PC-9 (cell line): ENCODE data around the gene DLEC1.

Experiments
- EZH2 ChIP-seq: fragments of 200-600 bp; sonication (generic); IDR thresholded peaks from 2 replicates; pipeline ENCODE4 v1.8.0; 2017; ENCODE audit warnings: antibody characterized with exemption, low read depth
- TF ChIP-seq, protein P1 (sequence below): fragments of 200-600 bp; sonication (generic); conservative IDR thresholded peaks from 2 replicates; pipeline ENCODE4 v1.6.1; 2017; ENCODE audit warnings: mixed run types, antibody characterized with exemption, mild to moderate bottlenecking, moderate library complexity

DNA sequence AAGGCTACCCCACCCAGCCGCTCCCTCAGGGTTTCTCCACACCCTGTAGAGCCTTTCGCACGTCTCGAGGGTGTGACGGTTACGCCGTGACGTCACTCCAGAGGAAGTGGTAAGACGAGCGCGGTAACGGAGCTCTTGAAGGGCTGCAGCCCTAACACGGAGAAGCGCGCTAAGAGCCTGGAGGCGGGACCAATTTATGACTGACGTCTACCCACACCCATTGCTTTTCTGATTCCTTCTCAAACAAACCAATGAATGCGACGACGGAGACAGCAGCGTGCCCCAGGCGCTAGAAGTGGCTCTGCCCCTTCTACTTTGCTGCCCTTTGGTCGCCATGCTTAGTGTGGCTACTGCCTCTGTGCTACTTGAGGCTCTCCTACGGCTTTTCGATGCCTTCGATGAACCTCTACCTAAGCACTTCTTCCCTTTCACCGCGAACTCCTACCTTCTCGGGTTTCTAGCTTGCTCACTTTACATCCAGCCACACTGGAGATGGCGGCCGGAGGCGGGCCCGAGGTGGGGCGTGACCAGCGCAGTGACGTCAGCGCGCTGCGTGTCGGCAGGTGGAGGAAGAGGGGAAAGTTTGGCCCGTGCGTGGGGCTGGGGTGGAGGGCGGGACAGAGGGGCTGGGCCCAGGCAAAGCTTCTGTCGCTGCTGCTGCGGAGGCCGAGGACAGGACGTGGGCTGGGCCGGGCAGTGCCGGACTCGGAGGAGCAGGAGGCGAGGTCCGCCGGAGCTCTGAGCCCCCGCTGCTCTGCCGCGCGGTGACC, 126.1 kb downstream of the DLEC1 start, which contains the start of gene OXSR1:
- TF ChIP-seq, protein P1, sequence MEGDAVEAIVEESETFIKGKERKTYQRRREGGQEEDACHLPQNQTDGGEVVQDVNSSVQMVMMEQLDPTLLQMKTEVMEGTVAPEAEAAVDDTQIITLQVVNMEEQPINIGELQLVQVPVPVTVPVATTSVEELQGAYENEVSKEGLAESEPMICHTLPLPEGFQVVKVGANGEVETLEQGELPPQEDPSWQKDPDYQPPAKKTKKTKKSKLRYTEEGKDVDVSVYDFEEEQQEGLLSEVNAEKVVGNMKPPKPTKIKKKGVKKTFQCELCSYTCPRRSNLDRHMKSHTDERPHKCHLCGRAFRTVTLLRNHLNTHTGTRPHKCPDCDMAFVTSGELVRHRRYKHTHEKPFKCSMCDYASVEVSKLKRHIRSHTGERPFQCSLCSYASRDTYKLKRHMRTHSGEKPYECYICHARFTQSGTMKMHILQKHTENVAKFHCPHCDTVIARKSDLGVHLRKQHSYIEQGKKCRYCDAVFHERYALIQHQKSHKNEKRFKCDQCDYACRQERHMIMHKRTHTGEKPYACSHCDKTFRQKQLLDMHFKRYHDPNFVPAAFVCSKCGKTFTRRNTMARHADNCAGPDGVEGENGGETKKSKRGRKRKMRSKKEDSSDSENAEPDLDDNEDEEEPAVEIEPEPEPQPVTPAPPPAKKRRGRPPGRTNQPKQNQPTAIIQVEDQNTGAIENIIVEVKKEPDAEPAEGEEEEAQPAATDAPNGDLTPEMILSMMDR: no peak
- TF ChIP-seq EZH2: no peak
